ENCODE measurements around the gene MACO1.
A peak's percentile ranks its signal among the peaks of the same experiment; 100 is the strongest.
"Not testable (repeated sequence)": the region's sequence is repeated elsewhere in the genome, so short reads cannot be mapped to it uniquely, and the experiment has no call there.

MACO1 gene

DNA sequence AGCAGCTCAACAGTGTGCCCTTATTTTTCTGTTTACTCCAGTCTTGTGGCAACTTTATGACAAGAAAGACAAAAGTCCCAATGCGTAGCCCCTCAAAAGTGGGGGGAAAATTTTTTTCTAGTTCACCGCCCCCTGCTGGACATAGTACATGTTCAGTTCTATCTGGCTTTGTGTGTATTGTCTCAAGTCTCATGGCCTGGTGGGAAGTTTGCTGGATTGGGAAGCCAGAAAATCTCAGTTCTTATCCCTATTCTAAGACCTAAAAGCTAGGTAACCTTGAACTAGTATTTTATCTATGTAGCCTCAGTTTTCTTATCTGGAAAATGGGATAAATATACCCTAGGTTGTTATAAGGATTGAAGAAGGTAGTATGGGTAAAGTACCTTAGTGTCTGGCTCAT, 56.9 kb downstream of the MACO1 start:
- DNase-seq (ENCODE audit: low spot score), result no peak

DNA sequence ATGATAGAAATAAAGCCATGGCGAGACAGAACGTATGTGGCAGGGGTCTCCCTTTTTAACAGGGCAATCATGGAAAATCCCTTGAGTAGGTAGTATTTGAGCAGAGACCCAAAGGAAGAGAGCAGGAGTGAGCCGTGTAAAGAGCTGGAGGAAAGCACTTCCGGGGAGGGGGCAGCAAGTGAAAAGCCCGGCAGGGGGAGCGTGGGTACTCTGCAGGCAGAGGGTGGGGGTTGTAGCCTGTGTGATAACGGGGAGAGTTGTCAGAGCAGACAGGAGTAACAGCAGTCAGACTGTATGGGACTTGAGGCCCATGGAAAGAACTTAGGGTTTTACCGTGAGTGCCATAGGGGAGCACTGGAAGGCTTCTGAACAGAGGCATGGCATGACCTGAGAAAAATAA, 61.6 kb downstream of the MACO1 start:
- no peak for DNase-seq (ENCODE audit: low spot score)

DNA sequence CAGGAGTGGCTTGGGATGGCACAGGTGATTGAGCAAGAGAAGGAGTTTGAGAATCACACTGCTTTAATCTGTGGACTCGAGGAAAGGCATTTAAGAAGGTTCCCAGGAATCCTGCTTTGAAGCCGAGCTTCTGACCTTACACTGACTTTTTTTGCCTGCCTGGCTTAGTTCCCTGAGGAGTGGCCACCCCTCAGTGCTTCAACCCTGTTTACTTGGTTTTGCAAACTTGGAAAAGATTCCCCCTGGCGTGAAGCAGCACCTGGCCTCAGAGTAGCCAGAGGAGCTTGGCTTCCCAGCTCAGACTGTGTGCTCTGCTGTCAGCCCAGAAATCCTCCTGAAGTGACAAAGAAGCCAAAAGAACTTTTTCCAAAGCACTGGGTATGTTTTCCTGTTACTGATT, 64.3 kb downstream of the MACO1 start:
- no peak for DNase-seq (ENCODE audit: low spot score)

DNA sequence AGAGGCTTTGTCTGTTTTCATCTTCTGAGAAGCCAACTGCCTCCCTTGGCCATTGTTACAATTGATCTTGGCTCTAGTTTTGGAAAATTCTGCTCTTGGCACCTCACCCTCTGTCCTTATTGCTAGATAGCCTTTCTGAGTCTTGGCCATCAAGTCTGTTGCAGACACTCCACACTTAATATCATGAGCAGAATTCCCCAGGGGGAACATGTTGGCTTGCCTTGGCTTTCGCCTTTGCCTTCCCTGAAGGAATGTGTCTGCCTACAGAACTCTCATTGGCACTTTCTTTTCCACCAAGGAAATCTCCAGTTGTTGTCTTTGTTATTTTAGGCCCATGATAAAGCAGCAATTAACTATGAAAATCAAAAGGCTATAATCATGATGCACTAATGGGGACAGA, 70.0 kb downstream of the MACO1 start:
- no peak for DNase-seq (ENCODE audit: low spot score)

DNA sequence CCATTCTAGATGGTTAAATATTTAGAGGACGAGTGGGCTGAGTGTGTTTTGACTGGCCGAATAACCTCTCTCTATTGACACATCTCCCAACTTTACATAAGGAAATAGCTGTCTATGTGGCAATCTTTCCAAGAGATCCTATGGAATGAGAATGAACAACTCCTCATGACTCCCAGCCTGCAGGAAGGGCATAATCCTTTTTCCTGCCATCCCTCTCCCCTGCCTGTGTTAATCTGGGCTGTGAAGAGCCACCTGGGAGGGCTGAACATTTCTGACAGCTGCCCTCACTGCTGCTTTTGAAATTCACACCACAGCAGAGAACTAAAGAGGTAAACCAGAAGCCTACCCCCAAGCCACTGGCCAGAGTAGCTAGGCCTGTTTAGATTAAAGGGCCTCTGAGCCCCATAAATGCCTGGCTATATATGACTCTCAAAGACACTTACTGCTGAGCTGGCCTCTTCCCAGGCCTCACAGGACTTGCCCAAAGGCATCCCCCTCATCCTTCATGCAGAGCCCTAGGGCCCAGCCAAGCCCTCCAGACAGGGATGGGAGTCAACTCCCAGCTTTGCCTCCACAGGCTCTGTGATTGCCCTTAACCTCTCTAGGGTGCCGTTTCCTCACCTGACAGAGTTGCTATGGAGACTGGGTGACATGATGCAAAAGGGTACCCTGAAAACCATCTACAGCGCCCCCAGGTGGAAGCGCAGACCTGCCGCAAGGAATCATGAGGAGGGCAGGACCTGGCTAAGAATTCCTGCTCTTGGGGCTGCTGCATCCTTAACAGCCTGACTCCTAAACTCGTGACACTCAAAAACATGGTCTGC, 70.8 kb downstream of the MACO1 start:
- no peak for DNase-seq (ENCODE audit: low spot score)

DNA sequence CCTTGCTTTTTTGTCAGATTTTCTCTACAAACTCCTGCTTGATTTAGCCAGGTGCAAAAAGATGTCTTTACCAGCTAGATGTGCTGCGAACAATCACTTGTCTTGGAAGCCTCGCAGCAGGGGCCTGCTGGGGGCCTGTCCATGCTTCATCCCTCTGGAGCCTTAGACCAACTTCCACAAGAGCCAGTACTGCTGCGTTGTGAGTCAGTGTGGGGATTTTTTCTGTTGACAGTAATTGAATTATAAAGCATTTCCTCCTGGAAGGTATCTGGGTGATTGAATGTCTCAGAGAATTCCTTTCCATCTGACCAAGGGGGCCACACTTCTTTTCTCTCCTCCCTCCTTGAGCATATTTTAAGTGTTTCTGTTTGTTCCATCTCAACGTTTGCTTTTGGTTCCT, 72.3 kb downstream of the MACO1 start:
- DNase-seq (ENCODE audit: low spot score), result no peak

DNA sequence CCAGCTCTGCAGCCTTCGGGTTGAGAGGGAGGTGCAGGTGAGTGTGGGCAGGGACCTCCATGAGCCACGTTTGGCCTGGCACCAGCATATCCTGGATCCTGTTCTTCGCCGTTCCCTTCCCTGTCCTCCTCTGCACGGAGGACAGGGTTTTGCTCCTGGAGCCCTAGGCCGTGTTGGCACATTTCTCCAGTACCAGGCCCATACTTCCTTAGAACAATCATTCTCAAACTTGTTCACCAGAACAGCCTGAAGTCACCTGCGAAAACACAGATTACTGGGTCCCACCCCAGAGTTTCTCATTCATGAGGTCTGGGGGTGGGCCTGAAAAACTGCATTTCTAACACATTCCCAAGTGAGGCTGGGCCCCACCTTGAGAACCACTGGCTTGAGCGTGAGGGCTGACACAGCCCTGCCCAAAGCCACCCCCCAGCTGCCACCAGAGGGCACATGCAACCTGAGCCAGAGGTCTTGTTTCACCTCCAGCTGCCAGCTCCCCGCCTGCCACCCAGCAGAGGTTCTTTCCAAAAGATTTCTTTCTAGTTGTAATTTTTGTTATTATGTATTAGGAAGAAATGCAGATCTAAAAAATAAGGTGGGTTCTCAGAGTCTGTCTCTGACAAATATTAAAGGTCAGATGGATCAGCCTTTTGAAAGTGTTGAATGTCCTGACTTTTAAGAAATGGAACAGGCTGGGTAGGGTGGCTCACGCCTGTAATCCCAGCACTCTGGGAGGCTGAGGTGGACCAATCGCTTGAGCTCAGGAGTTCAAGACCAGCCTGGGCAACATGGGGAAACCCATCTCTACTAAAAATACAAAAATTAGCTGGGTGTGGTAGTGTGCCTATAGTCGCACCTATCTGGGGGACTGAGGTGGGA, 73.1 kb downstream of the MACO1 start:
- peak; percentile 56 for DNase-seq (ENCODE audit: low spot score)

DNA sequence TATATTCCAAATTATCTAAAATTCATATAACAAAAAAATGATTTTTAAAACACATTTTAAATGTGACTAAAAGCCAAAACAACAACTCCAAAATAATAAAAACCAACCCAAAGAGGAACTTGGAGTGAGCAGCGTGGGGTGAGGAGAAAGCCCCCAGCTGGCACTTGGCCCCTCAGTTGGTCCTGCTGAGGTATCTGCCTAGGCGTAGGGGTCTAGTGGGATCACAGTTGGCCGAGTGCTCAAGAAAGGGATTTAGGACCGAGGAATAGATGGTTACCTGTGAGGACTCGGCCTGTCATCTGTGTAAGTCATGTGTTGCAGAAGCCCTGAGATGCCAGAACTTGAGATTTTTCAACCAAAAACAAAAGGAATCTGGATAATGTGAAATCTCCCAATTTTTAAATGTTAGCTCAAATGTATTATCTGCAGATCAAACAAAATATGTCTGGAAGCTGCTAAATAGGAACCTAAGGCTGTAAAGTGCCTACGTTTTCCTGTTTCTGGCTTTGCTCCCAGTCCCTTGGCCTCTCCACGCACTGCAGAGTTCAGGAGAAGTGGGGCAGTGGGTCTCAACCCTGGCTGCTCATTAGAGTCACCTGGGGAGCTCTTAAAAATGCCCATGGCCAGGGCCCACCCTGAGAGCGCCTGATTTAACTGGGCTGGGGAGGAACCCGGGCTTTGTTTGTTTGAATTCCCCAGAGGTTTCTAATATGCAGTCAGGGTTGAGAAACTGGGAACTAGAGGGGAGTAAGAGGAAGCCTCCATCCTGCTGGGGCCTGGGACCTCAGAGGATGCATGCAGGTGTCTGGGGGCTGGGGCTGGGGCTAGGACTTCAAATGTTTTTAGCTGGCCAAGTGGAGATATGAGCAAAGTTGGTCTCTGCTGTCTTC, 74.3 kb downstream of the MACO1 start:
- no peak for DNase-seq (ENCODE audit: low spot score)

DNA sequence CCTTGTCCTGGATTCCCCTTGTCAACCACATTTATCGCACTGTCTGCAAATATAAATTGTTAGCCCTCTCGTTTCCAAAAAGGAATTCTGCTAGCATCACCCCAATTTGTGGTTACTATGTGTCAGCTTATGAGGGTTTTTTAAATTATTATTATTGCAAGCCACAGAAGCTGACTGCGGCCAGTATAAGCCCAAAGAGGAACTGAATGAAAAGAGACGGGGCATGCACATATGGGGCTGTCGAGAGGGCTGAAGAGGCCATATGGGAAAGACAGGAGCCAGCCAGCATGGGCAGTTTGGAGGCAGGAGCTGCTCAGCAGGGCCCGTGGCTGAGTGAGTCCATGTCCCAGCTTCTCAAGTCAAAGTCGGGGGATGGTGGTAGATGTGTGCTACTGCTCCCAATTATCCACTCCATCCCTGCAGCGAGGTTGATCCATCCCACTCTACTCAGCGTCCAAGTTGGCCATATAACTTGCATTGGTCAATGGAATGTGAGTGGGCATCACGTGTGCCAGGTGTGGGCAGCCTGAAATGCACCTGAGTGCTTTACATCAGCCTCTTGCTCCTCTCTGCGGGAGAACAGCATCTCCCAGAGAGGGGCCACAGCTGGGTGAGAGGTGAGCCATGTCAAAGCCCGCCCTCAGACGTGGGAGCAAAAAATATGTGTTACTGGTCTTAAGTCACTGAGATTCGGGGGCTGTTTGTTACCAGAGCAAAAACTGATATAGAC, 75.1 kb downstream of the MACO1 start:
- no peak for DNase-seq (ENCODE audit: low spot score)

DNA sequence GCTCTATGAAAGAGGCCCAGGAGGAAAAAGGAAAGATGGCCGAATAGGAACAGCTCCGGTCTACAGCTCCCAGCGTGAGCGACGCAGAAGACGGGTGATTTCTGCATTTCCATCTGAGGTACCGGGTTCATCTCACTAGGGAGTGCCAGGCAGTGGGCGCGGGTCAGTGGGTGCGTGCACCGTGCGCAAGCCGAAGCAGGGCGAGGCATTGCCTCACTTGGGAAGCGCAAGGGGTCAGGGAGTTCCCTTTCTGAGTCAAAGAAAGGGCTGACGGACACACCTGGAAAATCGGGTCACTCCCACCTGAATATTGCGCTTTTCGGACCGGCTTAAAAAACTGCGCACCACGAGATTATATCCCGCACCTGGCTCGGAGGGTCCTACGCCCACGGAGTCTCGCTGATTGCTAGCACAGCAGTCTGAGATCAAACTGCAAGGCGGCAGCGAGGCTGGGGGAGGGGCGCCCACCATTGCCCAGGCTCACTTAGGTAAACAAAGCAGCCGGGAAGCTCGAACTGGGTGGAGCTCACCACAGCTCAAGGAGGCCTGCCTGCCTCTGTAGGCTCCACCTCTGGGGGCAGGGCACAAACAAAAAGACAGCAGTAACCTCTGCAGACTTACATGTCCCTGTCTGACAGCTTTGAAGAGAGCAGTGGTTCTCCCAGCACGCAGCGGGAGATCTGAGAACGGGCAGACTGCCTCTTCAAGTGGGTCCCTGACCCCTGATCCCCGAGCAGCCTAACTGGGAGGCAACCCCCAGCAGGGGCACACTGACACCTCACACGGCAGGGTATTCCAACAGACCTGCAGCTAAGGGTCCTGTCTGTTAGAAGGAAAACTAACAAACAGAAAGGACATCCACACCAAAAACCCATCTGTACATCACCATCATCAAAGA, 76.1 kb downstream of the MACO1 start:
- not testable (repeated sequence) for DNase-seq (ENCODE audit: low spot score)

DNA sequence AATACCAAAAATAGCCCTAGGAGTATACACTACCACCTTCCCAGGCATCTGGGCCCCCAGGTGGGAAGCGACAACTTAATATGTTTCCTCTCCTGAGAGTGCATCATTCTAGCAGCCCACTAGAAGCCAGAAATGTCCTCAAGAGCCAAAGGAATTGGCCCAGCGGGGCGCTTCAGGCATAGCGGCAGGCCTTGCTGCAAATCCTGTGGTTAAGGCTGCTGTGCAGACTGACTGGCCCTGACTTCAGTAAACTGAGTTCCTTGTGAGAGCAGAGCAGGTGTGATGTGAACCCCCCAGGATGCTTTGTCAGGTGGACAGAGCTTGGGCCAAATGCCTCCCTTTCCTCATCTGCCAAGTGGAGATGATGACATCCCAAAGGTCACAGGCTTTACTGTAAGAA, 83.0 kb downstream of the MACO1 start:
- no peak for DNase-seq (ENCODE audit: low spot score)

DNA sequence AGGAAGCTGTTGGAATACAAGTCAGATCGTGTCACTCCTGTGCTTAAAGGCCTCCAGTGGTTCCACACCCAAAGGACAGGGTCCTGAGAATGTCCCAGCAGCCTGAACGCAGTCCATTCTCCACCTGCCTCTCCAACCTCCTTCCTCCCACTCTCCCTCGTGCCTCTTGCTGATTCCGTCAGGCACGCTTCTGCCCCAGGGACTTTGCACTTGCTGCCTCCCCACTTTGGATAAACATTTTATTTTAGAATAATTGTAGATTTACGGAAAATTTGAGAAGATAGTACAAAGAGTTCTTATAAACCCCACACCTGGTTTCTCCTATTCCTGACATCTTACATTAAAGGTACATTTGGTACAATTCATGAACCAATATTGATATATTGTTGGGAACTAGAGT, 84.3 kb downstream of the MACO1 start:
- no peak for DNase-seq (ENCODE audit: low spot score)

DNA sequence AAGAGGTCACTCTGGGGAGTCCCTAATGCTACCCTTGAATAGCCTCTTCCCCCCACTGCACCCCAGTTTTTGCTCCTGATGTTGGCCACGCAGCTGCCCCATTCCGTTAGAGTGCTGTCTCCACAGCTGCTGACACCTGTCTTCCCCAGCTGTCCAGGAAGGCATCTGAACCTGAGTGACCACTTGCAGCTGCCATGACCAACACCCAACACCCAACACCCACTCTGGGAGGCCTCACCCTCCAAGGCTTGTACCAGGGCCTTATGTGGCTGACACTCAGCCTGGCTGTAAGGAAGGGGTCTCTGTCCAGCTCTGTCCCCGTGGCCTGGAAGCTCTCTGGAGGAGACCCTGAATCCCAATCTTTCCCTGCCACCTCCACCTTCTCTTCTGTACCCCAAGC, 86.0 kb downstream of the MACO1 start:
- DNase-seq (ENCODE audit: low spot score), result no peak

DNA sequence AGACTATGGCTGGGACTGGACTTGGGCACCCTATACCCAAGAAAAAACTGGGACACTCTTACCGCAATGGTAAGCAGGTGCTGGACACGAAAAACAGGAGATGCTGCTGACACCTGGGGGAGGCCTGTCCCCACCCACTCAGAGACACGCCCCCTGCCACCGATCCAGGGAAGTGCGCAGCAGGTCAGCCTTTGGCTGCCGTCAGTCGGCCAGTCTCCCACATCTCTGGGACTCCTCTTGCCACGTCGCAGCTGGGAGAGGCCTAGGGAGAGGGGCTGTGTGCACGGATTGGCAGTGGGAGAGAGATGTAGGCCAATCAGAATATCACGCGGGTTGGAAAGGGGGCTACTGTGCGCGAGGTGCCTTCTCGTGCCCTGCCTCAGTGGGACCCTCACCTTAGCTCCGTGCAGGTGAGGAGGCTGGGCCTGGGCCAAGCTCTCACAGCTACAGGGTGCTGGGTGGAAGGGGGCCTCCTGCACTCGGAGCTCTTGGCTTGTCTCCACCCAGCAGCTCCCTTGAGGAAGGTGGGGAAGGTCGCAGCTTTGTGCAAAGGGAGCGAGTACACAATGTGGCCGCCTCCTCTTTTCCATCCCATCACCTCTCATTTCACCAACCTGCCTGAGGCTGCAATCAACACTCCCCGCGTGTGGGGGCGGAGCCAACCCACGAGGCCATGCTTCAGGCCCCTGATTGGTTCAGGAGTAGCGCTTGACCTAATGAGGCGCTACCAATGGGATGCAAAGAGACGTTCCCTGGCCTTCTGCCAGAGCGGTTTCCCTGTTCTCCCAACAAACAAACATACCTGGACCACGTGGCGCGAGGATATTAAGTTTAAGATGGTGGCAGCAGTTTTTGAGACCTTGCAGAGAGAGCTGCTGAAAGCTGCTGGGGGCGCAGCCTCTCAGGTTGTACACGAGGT, 87.0 kb downstream of the MACO1 start:
- no peak for DNase-seq (ENCODE audit: low spot score)

DNA sequence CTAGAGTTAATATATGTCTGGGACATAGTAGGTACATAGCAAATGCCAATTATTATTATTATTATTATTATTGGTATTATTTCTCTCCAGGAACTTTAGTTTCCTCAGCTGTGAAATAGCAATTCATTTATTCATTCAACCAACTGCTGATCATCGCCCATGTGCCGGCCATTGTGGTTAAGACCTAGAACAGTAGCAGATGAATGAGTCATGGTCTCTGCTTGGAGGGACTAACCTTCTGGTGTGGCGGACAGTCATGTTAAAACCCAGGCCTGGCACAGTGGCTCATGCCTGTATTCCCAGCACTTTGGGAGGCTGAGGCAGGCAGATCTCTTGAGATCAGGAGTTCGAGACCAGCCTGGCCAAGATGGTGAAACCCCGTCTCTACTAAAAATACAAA, 88.9 kb downstream of the MACO1 start:
- peak; percentile 85 for DNase-seq (ENCODE audit: low spot score)

DNA sequence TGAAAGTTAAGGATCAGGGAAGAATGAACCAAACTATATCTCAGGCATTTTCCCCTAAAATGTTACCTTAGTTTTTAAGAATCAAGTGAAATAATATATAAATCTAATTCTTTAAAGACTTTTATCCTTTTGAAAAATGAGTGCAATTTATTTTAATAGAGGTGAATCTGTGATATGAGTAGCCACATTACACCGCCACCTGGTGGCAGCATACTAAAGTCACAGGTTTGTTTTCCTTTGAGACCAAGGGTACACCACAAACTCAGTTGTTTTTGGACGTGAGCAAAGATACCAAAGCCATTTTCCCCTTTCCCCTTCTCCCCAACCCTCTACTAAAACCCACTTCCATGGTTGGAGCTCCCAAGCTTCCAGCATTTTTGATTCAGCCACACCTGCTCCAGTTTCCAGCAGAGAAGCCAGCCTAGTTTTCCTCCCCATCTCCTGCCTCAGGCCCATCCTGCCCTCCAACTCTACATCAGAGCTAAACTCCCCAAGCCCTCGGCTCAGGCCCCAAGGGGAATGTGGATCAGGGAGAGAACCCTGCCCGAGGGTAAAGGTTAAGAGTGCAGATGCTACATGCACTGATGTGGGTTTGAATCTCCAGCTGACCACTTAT, 89.9 kb downstream of the MACO1 start:
- peak; percentile 68 for DNase-seq (ENCODE audit: low spot score)

DNA sequence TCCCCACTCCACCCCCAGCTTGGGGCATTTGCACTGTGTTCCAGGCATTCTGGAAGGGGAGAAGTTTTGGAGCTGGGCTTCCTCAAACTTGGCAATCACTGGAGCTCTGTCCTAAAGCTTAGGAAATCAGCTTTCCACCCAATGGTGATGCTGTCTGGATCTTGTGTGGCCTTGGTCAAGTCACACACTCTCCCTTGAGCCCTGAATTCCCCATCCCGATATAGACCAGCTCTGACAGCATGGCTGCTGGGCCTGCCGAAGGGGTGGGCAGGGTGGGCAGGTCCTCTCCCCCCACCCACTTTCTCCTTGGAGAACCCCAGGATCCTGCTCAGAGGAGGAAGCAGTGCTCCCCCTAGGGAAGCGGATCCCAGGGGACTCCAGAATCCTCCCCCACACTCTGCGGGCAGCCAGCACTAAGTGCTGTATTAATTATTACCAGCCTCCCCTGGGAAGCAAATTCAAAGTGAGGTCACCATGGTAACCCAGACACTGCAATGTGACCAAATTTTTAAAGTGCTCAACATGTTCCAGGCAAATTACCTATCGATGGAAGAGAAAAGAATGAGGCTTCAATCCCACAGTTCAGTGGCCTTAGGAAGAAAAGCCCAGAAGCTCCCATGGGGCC, 91.4 kb downstream of the MACO1 start:
- no peak for DNase-seq (ENCODE audit: low spot score)

DNA sequence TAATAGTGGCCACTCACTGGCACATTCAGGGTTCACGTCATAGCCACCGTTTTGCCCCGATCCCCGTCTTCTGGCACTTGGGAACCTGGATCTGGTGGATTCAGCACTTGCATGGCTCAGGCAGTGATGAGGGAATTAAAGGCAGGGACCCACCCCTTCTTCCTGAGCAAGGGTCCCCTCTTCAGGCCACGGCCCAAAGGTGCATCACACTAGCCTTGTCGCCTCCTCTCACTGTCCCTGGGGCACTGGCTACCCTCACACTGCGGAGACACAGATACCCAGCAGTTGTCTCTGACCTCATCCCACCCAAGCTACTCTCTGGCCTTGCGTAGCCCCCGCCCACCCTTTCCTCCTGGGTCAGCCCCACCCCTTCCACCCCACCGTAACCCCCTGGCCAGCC, 92.8 kb downstream of the MACO1 start:
- no peak for DNase-seq (ENCODE audit: low spot score)

All from AG20443 (cell line).